Measurements from ENCODE around the gene EXO5.
A peak's percentile ranks its signal among the peaks of the same experiment; 100 is the strongest.

EXO5 gene

GRCh38 chr1:40475268-40475667 lies 33.3 kb upstream of the EXO5 start:
- Histone ChIP-seq H4K20me1 (ENCODE audit: insufficient read depth, low read length) (no peaks in the 10 kb centered on the region), H3K36me3 (ENCODE audit: insufficient read depth, low read length) (no peaks in the 10 kb centered on the region), H3K9me3 (ENCODE audit: low read length) (peaks cover 17% of the 10 kb centered on the region), H3F3A (ENCODE audit: insufficient read depth, low read length) (no peaks in the 10 kb centered on the region), H3K9me2 (ENCODE audit: low read depth, low read length) (no peaks in the 10 kb centered on the region), H3K9ac (ENCODE audit: low read length) (no peak overlapping the region), H3K4me1 (ENCODE audit: insufficient read depth, low read length, severe bottlenecking) (peaks cover 15% of the 10 kb centered on the region), H3K79me2 (ENCODE audit: insufficient read depth, low read length) (no peaks in the 10 kb centered on the region), H3K4me2 (ENCODE audit: low read length) (no peak overlapping the region), H3K27ac (ENCODE audit: low read depth, low read length, poor library complexity, severe bottlenecking) (no peak overlapping the region), H2AFZ (ENCODE audit: low read length) (no peak overlapping the region), H3K27me3 (ENCODE audit: insufficient read depth, low read length) (no peaks in the 10 kb centered on the region), H3K4me3 (ENCODE audit: low read depth, low read length, poor library complexity, severe bottlenecking) (no peak overlapping the region)
- TF ChIP-seq CTCF (IDR thresholded peaks at IDR 0.05; ENCODE audit: low read length) (no peak), EZH2 (IDR thresholded peaks at IDR 0.05; ENCODE audit: borderline replicate concordance, low read length) (no peak)

- peaks cover 9% of the 10 kb centered on the region for H3K9me3 ChIP-seq (ENCODE audit: low read length)
- H3K79me2 ChIP-seq (ENCODE audit: insufficient read depth, low read length): no peaks in the 10 kb centered on the region
- H3K9me2 ChIP-seq (ENCODE audit: low read depth, low read length): no peaks in the 10 kb centered on the region
- no peaks in the 10 kb centered on the region for H3F3A ChIP-seq (ENCODE audit: insufficient read depth, low read length)
- TF ChIP-seq EZH2 (IDR thresholded peaks at IDR 0.05; ENCODE audit: borderline replicate concordance, low read length) (no peak), CTCF (IDR thresholded peaks at IDR 0.05; ENCODE audit: low read length) (no peak)
- H4K20me1 ChIP-seq (ENCODE audit: insufficient read depth, low read length): no peaks in the 10 kb centered on the region
- H3K36me3 ChIP-seq (ENCODE audit: insufficient read depth, low read length): peaks cover 11% of the 10 kb centered on the region
- peaks cover 15% of the 10 kb centered on the region for H3K4me1 ChIP-seq (ENCODE audit: insufficient read depth, low read length, severe bottlenecking)
- H3K27ac ChIP-seq (ENCODE audit: low read depth, low read length, poor library complexity, severe bottlenecking): peak within 1 kb of the TSS; percentile 24
- H3K4me3 ChIP-seq (ENCODE audit: low read depth, low read length, poor library complexity, severe bottlenecking): peak within 1 kb of the TSS; percentile 78
- H3K4me2 ChIP-seq (ENCODE audit: low read length): peak within 1 kb of the TSS; percentile 92
- H3K27me3 ChIP-seq (ENCODE audit: insufficient read depth, low read length): no peaks in the 10 kb centered on the region
- peak within 1 kb of the TSS; percentile 83 for H3K9ac ChIP-seq (ENCODE audit: low read length)
- peak within 1 kb of the TSS; percentile 99 for H2AFZ ChIP-seq (ENCODE audit: low read length)
Measured at GRCh38 chr1:40476924-40477677, 31.5 kb upstream of the EXO5 start, which contains the start of gene ZFP69. Gene ZFP69, plus strand, starts transcription at chr1:40477290. Its CDS starts 2,072 bp downstream, at chr1:40479362.

- Histone ChIP-seq H3K9me2 (ENCODE audit: low read depth, low read length) (no peaks in the 10 kb centered on the region), H3K27ac (ENCODE audit: low read depth, low read length, poor library complexity, severe bottlenecking) (peak overlapping the region; percentile 24), H2AFZ (ENCODE audit: low read length) (0 out of 2 replicates have a peak overlapping the region, but pooled peaks have one; percentile 52)
Measured at GRCh38 chr1:40477678-40478053, 30.9 kb upstream of the EXO5 start.

More at GRCh38 chr1:40477678-40478053, 30.9 kb upstream of the EXO5 start:
- H3K36me3 ChIP-seq (ENCODE audit: insufficient read depth, low read length): peaks cover 16% of the 10 kb centered on the region
- peak overlapping the region; percentile 92 for H3K4me2 ChIP-seq (ENCODE audit: low read length)
- peak overlapping the region; percentile 83 for H3K9ac ChIP-seq (ENCODE audit: low read length)
- no peaks in the 10 kb centered on the region for H3F3A ChIP-seq (ENCODE audit: insufficient read depth, low read length)
- H3K4me3 ChIP-seq (ENCODE audit: low read depth, low read length, poor library complexity, severe bottlenecking): peak overlapping the region; percentile 78
- no peaks in the 10 kb centered on the region for H4K20me1 ChIP-seq (ENCODE audit: insufficient read depth, low read length)
- peaks cover 15% of the 10 kb centered on the region for H3K4me1 ChIP-seq (ENCODE audit: insufficient read depth, low read length, severe bottlenecking)
- no peaks in the 10 kb centered on the region for H3K27me3 ChIP-seq (ENCODE audit: insufficient read depth, low read length)
- TF ChIP-seq CTCF (IDR thresholded peaks at IDR 0.05; ENCODE audit: low read length) (no peak), EZH2 (IDR thresholded peaks at IDR 0.05; ENCODE audit: borderline replicate concordance, low read length) (no peak)
- no peaks in the 10 kb centered on the region for H3K79me2 ChIP-seq (ENCODE audit: insufficient read depth, low read length)
- H3K9me3 ChIP-seq (ENCODE audit: low read length): peaks cover 9% of the 10 kb centered on the region

Data from OCI-LY1 (cell line).